GM12891 (cell line): ENCODE measurements around the gene WNT2B.
A peak's percentile ranks its signal among the peaks of the same experiment; 100 is the strongest.

ENCODE experiments used
- DNase-seq: peaks from one replicate; pipeline ENCODE4 v3.0.0; 2011; ENCODE audit warnings: low spot score; ENCODE audit not compliant: insufficient read length
- FAIRE-seq: peaks from 2 replicates; lab custom pipeline; 2011; peaks lifted over from hg19 to GRCh38; lab: Jason Lieb, UNC
- PAX5 ChIP-seq: IDR thresholded peaks from 2 replicates; pipeline ENCODE4 v1.6.1; 2011; ENCODE audit warnings: low read length, moderate library complexity, mild to moderate bottlenecking; ENCODE audit not compliant: insufficient read depth, severe bottlenecking
- POLR2A ChIP-seq: IDR thresholded peaks from 2 replicates; pipeline ENCODE4 v1.6.1; 2011; ENCODE audit warnings: low read depth, low read length, control low read depth
- POLR2AphosphoS5 ChIP-seq: IDR thresholded peaks from 2 replicates; pipeline ENCODE4 v1.6.1; 2011; ENCODE audit warnings: low read depth, low read length, control low read depth
- POU2F2 ChIP-seq: IDR thresholded peaks from 2 replicates; pipeline ENCODE4 v1.6.1; 2011; ENCODE audit warnings: low read depth, mild to moderate bottlenecking, control low read depth, low read length, moderate library complexity
- SPI1 ChIP-seq: IDR thresholded peaks from 2 replicates; pipeline ENCODE4 v1.6.1; 2011; ENCODE audit warnings: low read depth, low read length, control low read depth
- TAF1 ChIP-seq: IDR thresholded peaks from 2 replicates; pipeline ENCODE4 v1.6.1; 2011; ENCODE audit warnings: low read depth, low read length, control low read depth

The WNT2B gene

DNA sequence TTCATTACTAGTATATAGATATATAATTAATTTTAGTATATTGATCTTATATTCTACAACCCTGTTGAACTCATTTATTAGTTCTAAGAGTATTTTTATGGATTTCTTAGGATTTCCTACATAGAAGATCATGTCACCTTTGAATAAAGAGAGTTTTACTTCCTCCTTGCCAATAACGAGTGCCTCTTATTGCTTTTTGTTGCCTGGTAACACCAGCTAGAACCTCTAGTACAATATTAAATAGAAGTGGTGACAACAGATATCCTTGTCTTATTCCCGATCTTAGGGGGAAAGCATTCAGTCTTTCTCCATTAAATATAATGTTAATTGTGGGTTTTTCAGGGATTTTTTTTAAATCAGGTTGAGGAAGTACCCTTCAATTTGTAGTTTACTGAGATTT is 40.8 kb downstream of the WNT2B start:
- DNase-seq (no peak), FAIRE-seq (no peak)
- no peak for TF ChIP-seq TAF1
- no peak for TF ChIP-seq SPI1
- no peak for TF ChIP-seq POLR2AphosphoS5
- TF ChIP-seq POLR2A = no peak
- TF ChIP-seq POU2F2 = no peak
- TF ChIP-seq PAX5 = no peak

GRCh38 chr1:112554411-112554810 is 45.6 kb downstream of the WNT2B start:
- DNase-seq (no peak), FAIRE-seq (no peak)
- TF ChIP-seq POU2F2 = no peak
- no peak for TF ChIP-seq SPI1
- no peak for TF ChIP-seq PAX5
- TF ChIP-seq POLR2A = no peak
- TF ChIP-seq POLR2AphosphoS5 = no peak
- TF ChIP-seq TAF1 = no peak

DNA sequence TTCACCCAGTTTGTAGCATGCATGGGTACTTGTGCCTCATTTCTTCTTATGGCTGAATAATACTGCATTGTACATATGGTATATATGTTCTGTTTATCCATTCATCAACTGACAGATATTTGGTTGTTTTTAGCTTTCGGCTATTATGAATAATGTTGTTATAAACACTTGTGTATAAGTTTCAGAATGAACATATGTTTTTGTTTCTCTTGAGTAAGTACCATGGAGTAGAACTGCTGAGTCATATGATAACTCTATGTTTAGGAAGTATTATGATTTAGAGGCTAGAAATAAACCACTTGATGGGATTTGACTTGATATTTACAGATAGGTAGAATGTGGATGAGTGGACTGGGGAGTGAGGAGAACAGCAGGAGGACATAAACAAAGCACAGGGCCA is 48.6 kb downstream of the WNT2B start:
- FAIRE-seq (peak; percentile 57), DNase-seq (no peak)
- TF ChIP-seq POU2F2 (no peak), PAX5 (no peak), POLR2A (no peak), POLR2AphosphoS5 (no peak), SPI1 (no peak), TAF1 (no peak)

DNA sequence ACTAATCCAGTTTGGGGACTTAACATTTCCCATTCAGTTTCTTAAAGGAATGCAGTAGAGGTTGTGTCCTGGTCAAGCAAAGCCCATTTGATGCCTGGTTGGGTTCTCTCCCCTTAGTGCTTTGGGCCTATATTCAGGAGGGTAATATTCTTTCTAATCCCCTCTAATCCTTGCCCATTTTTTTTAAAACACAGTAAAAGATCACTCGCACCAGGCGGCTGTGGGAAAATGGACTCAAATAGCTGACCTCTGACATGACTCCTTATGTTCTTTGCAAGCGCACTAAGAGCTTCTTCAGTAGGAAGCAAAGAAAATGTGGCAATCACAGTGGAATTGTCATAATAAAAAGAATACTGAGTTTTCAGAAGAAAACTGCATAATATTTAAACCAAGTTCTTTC is 49.9 kb downstream of the WNT2B start:
- DNase-seq (no peak), FAIRE-seq (no peak)
- TF ChIP-seq POLR2AphosphoS5 (no peak), PAX5 (no peak), POU2F2 (no peak), POLR2A (no peak), SPI1 (no peak), TAF1 (no peak)

DNA sequence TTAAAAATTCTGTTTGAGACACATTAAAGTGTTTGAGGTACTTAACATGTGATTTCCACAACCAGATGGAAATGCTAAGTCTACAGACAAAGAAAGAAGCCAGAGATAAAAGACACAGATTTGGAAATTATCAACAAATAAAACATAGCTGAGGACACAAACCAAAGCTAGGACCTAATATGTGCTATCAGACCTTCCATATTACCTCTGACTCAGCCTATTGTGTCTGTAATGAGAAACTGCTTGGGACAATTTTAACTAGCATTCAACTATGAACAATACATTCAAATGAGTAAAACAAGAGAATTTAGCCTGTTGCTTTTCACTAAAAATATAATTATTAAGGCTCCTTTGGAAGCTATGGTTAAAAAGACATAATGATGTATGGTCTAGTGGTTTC is 54.6 kb downstream of the WNT2B start:
- TF ChIP-seq TAF1 (no peak), POLR2A (no peak), PAX5 (no peak), SPI1 (no peak), POLR2AphosphoS5 (no peak), POU2F2 (no peak)
- FAIRE-seq = no peak
- no peak for DNase-seq

- no peak for DNase-seq
- TF ChIP-seq POU2F2 (no peak), POLR2AphosphoS5 (no peak), PAX5 (no peak), TAF1 (no peak), SPI1 (no peak), POLR2A (no peak)
- FAIRE-seq = no peak
Observed at GRCh38 chr1:112564081-112564480, 55.3 kb downstream of the WNT2B start.

- DNase-seq = no peak
- TF ChIP-seq PAX5 (no peak), SPI1 (no peak), TAF1 (no peak), POU2F2 (no peak), POLR2A (no peak), POLR2AphosphoS5 (no peak)
- no peak for FAIRE-seq
Observed at GRCh38 chr1:112565800-112566199, 57.0 kb downstream of the WNT2B start.

- DNase-seq (no peak), FAIRE-seq (no peak)
- TF ChIP-seq POLR2A (no peak), SPI1 (no peak), PAX5 (no peak)
Observed at GRCh38 chr1:112575154-112575804, 66.5 kb downstream of the WNT2B start.

- DNase-seq (no peak), FAIRE-seq (no peak)
- TF ChIP-seq POLR2AphosphoS5 (no peak), SPI1 (no peak), TAF1 (no peak), PAX5 (no peak), POLR2A (no peak), POU2F2 (no peak)
Observed at GRCh38 chr1:112576240-112576639, 67.5 kb downstream of the WNT2B start.
